Gastroesophageal sphincter (tissue), 4 donors: ENCODE data around the gene SOX6. TPM values are rescaled to one million over a fixed set of nuclear protein-coding genes. Genes with fewer than 3 reads are reported as not detected.

Experiments used
- ATAC-seq: fragments of 150-250 bp; one replicate; pipeline ENCODE4 v1.9.1; 2016; ENCODE audit warnings: mild to moderate bottlenecking, moderate library complexity
- H3K27ac ChIP-seq, 4 donors: fragments of 200-600 bp; sonication (generic) in 3 of 4; 1 replicate in 3 of 4; 2 replicates in 1 of 4; pipeline ENCODE4 v1.5.1; 2016 to 2019
- H3K27me3 ChIP-seq: fragments of 200-600 bp; sonication (generic); one replicate; pipeline ENCODE4 v1.5.1; 2019
- H3K36me3 ChIP-seq, 2 donors: fragments of 200-600 bp; sonication (generic); one replicate each; pipeline ENCODE4 v1.5.1; 2019; ENCODE audit warnings: control low read depth in 1 of 2
- H3K4me1 ChIP-seq, 3 donors: fragments of 200-600 bp; sonication (generic); 1 replicate in 2 of 3; 2 replicates in 1 of 3; pipeline ENCODE4 v1.5.1; 2016 to 2019; ENCODE audit warnings: control low read depth in 2 of 3
- H3K4me3 ChIP-seq, 2 donors: fragments of 200-600 bp; sonication (generic); one replicate each; pipeline ENCODE4 v1.5.1; 2019; ENCODE audit warnings: mild to moderate bottlenecking in 1 of 2, moderate library complexity in 1 of 2
- H3K9me3 ChIP-seq, 3 donors: fragments of 200-600 bp; sonication (generic); one replicate each; pipeline ENCODE4 v1.5.1; 2017 to 2019; ENCODE audit warnings: control low read depth in 2 of 3
- EP300 ChIP-seq: sonication (generic); formaldehyde crosslinking; IDR thresholded peaks from one replicate; pipeline ENCODE4 v1.6.1; 2017; ENCODE audit warnings: antibody characterized with exemption, mild to moderate bottlenecking
- POLR2A ChIP-seq, 2 donors: fragments of 450-650 bp; IDR thresholded peaks; one replicate each; pipeline ENCODE4 v1.6.1; 2017; ENCODE audit warnings: antibody characterized with exemption in 2 of 2, mild to moderate bottlenecking in 2 of 2, moderate library complexity in 1 of 2
- POLR2AphosphoS5 ChIP-seq: sonication (generic); formaldehyde crosslinking; IDR thresholded peaks from one replicate; pipeline ENCODE4 v1.6.1; 2017; ENCODE audit warnings: antibody characterized with exemption
- WGBS, 2 donors: methylation state at CpG; one replicate each; pipeline ENCODE4 v1.1.5; 2018; ENCODE audit warnings: low coverage in 1 of 2; 5-methylcytosine and 5-hydroxymethylcytosine counted together
- total RNA-seq, 4 donors: library from RNA; depleted of rRNA; stranded (reverse); fragments of >200 nt; gene quantifications; one replicate each; pipeline ENCODE4 v1.1.0, GENCODE V29; 2016
- TF ChIP-seq, protein P1 (sequence below), 4 experiments: fragments of 200-600 bp in 2 of 4; fragments of 450-650 bp in 2 of 4; sonication (generic) in 1 of 4; IDR thresholded peaks; one replicate each; pipeline ENCODE4 v1.5.1; 2017 to 2019; ENCODE audit warnings: antibody characterized with exemption in 4 of 4, mild to moderate bottlenecking in 2 of 4, moderate library complexity in 2 of 4

The SOX6 gene
- total RNA-seq, 4 donors from 2014 or later, result 1.2 to 21.9 (median 6.5) TPM

- WGBS, 2 donors, result 82% methylated on average over 4 of the region's 4 CpGs
- TF ChIP-seq EP300 (no peak), POLR2AphosphoS5 (no peak), POLR2A (IDR thresholded peaks at IDR 0.05) (no peak)
- TF ChIP-seq, protein P1, sequence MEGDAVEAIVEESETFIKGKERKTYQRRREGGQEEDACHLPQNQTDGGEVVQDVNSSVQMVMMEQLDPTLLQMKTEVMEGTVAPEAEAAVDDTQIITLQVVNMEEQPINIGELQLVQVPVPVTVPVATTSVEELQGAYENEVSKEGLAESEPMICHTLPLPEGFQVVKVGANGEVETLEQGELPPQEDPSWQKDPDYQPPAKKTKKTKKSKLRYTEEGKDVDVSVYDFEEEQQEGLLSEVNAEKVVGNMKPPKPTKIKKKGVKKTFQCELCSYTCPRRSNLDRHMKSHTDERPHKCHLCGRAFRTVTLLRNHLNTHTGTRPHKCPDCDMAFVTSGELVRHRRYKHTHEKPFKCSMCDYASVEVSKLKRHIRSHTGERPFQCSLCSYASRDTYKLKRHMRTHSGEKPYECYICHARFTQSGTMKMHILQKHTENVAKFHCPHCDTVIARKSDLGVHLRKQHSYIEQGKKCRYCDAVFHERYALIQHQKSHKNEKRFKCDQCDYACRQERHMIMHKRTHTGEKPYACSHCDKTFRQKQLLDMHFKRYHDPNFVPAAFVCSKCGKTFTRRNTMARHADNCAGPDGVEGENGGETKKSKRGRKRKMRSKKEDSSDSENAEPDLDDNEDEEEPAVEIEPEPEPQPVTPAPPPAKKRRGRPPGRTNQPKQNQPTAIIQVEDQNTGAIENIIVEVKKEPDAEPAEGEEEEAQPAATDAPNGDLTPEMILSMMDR (IDR thresholded peaks at IDR 0.05), result no peak
- Histone ChIP-seq H3K4me1 (no peaks in the 10 kb centered on the region), H3K9me3 (no peaks in the 10 kb centered on the region), H3K4me3 (no peak overlapping the region), H3K36me3 (no peaks in the 10 kb centered on the region), H3K27me3 (no peaks in the 10 kb centered on the region), H3K27ac (no peak overlapping the region)
- no peak for ATAC-seq
These were observed 57.0 kb downstream of the SOX6 start for GRCh38 chr11:16299390-16299789.

- Histone ChIP-seq H3K27ac (no peak overlapping the region), H3K27me3 (no peaks in the 10 kb centered on the region), H3K9me3 (no peaks in the 10 kb centered on the region), H3K36me3 (no peaks in the 10 kb centered on the region), H3K4me1 (peaks cover 0 to 13% (median 0%) of the 10 kb centered on the region in 3 donors), H3K4me3 (no peak overlapping the region)
- TF ChIP-seq POLR2A (IDR thresholded peaks at IDR 0.05), result no peak
- TF ChIP-seq POLR2AphosphoS5, result no peak
- TF ChIP-seq EP300, result no peak
- TF ChIP-seq, protein P1 (IDR thresholded peaks at IDR 0.05), result no peak
- no peak for ATAC-seq
- WGBS, 2 donors, result 65 to 80% methylated on average over 1 to 3 of the region's 3 CpGs
These were observed 59.0 kb downstream of the SOX6 start for GRCh38 chr11:16297332-16297731.

- H3K36me3 ChIP-seq, result no peaks in the 10 kb centered on the region
- H3K27me3 ChIP-seq, result no peaks in the 10 kb centered on the region
- no peak overlapping the region for H3K27ac ChIP-seq
- peaks cover 0 to 13% (median 0%) of the 10 kb centered on the region in 3 donors for H3K4me1 ChIP-seq
- no peaks in the 10 kb centered on the region for H3K9me3 ChIP-seq
- WGBS, 2 donors, result 74% methylated on average over 2 of the region's 2 CpGs
- no peak overlapping the region for H3K4me3 ChIP-seq
- TF ChIP-seq POLR2AphosphoS5 (no peak), EP300 (no peak), POLR2A (IDR thresholded peaks at IDR 0.05) (no peak)
- TF ChIP-seq, protein P1 (IDR thresholded peaks at IDR 0.05), result no peak
- no peak for ATAC-seq
These were observed 60.1 kb downstream of the SOX6 start for GRCh38 chr11:16296273-16296672.

- Histone ChIP-seq H3K36me3 (no peaks in the 10 kb centered on the region), H3K4me1 (peaks cover 0 to 13% (median 0%) of the 10 kb centered on the region in 3 donors), H3K27ac (no peak overlapping the region), H3K9me3 (no peaks in the 10 kb centered on the region), H3K27me3 (no peaks in the 10 kb centered on the region), H3K4me3 (no peak overlapping the region)
- TF ChIP-seq EP300, result no peak
- TF ChIP-seq, protein P1 (IDR thresholded peaks at IDR 0.05), result no peak
- no peak for TF ChIP-seq POLR2AphosphoS5
- no peak for TF ChIP-seq POLR2A (IDR thresholded peaks at IDR 0.05)
- 50 to 75% methylated on average over 1 of the region's 1 CpG for WGBS, 2 donors
- ATAC-seq, result no peak
These were observed 60.8 kb downstream of the SOX6 start for GRCh38 chr11:16295592-16295991.

- ATAC-seq, result no peak
These were observed 63.1 kb downstream of the SOX6 start for GRCh38 chr11:16293204-16293681.

More at GRCh38 chr11:16293204-16293681, 63.1 kb downstream of the SOX6 start:
- Histone ChIP-seq H3K27ac (no peak overlapping the region), H3K4me3 (no peak overlapping the region), H3K4me1 (peaks cover 0 to 13% (median 0%) of the 10 kb centered on the region in 3 donors), H3K36me3 (no peaks in the 10 kb centered on the region), H3K27me3 (no peaks in the 10 kb centered on the region), H3K9me3 (no peaks in the 10 kb centered on the region)
- TF ChIP-seq POLR2AphosphoS5 (no peak), POLR2A (IDR thresholded peaks at IDR 0.05) (no peak), EP300 (no peak)
- 3 to 17% methylated on average over 2 of the region's 2 CpGs for WGBS, 2 donors
